ENCODE data around the gene MCM3AP. TPM values are rescaled to one million over a fixed set of nuclear protein-coding genes. Genes with fewer than 3 reads are reported as not detected.

MCM3AP gene
- total RNA-seq, 1 experiment from 2014 or later = 57.8 TPM

DNA sequence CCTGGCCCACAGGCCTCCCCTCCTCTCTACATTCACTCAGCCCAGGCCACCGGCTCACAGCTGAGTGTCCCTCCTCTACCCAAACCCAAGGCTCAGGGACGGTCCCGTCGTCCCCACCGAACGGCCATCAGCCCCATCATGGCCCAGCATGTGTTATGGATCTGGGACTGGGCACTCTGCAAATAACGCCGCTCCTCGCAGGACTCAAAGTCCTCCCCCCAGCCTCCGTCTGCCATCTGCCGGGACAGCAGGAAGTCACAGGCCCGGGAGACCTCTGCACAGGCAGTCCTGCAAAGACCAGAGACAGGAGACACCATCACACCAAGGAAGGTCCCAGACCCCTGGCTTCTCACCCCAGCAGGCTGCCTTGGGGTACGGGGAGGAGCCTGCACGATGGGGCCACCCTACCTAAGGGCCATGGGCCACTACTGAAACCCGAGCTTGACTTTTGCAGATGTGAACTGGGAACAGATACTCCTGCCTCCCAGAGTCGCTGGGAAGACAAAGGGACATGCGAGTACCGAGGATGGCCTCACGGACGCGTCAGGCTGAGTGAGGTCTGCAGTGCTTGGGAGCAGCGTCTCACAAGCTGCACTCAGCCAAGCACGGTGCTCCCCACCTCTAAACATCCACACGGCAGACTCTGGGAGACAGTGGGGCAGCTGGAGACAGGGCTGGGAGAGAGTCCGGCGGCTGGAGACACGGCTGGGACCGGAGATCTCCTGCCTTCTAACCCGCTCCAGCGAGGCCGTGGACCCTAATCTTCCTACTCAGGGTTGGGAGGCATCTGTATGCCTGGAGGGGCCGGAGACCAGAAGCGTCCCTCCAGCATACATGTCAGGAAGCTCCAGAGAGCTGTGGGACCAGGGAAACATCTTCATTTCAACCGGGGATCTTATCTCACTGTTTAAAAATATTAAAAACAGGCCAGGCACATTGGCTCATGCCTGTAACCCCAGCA, 90.8 kb downstream of the MCM3AP start:
- Histone ChIP-seq H2AFZ (no peak overlapping the region), H3K27me3 (ENCODE audit: insufficient read depth, low read depth) (no peaks in the 10 kb centered on the region), H3K9me3 (ENCODE audit: insufficient read depth, low read depth) (no peaks in the 10 kb centered on the region), H3K79me2 (ENCODE audit: low read depth) (no peaks in the 10 kb centered on the region), H3K36me3 (ENCODE audit: low read depth) (no peaks in the 10 kb centered on the region), H3K27ac (no peak overlapping the region), H3K4me2 (no peak overlapping the region), H3F3A (ENCODE audit: insufficient read depth, low read depth) (no peaks in the 10 kb centered on the region), H3K9me2 (ENCODE audit: insufficient read depth) (no peaks in the 10 kb centered on the region), H4K20me1 (ENCODE audit: insufficient read depth) (no peaks in the 10 kb centered on the region), H3K4me1 (replicated peaks; ENCODE audit: insufficient read depth) (no peaks in the 10 kb centered on the region), H3K4me3 (no peak overlapping the region)
- no TSS peak for BruUV-seq (replicated peaks)
- ChIA-PET POLR2A (ENCODE audit: unreplicated experiment) (no interaction called here), CTCF (no interaction called here)
- intact Hi-C loops (cut with micrococcal nuclease; ENCODE audit: unreplicated experiment) = no loop called here
- no peak for DNase-seq
- no peak for TF ChIP-seq EZH2 (IDR thresholded peaks at IDR 0.05; ENCODE audit: low read depth)
- TF ChIP-seq CTCF (conservative IDR thresholded peaks at IDR 0.05) = no peak

GRCh38 chr21:46193829-46194373, 91.5 kb downstream of the MCM3AP start:
- peaks cover 2% of the 10 kb centered on the region; the same call in 1 of the 2 replicates for H3F3A ChIP-seq (ENCODE audit: insufficient read depth, low read depth)
- ChIA-PET CTCF (no interaction called here), POLR2A (ENCODE audit: unreplicated experiment) (no interaction called here)
- no peak for DNase-seq
- H3K9me2 ChIP-seq (ENCODE audit: insufficient read depth) = no peaks in the 10 kb centered on the region
- H2AFZ ChIP-seq = no peak overlapping the region
- H4K20me1 ChIP-seq (ENCODE audit: insufficient read depth) = no peaks in the 10 kb centered on the region
- intact Hi-C loops (cut with micrococcal nuclease; ENCODE audit: unreplicated experiment) = no loop called here
- no peak overlapping the region for H3K4me2 ChIP-seq
- no peaks in the 10 kb centered on the region for H3K9me3 ChIP-seq (ENCODE audit: insufficient read depth, low read depth)
- TF ChIP-seq EZH2 (IDR thresholded peaks at IDR 0.05; ENCODE audit: low read depth) = no peak
- TF ChIP-seq CTCF (conservative IDR thresholded peaks at IDR 0.05) = no peak
- H3K27ac ChIP-seq = no peak overlapping the region
- peaks cover 5% of the 10 kb centered on the region for H3K4me1 ChIP-seq (replicated peaks; ENCODE audit: insufficient read depth)
- H3K27me3 ChIP-seq (ENCODE audit: insufficient read depth, low read depth) = no peaks in the 10 kb centered on the region
- H3K4me3 ChIP-seq = no peak overlapping the region
- H3K79me2 ChIP-seq (ENCODE audit: low read depth) = no peaks in the 10 kb centered on the region
- BruUV-seq (replicated peaks) = no TSS peak
- no peaks in the 10 kb centered on the region for H3K36me3 ChIP-seq (ENCODE audit: low read depth)

DNA sequence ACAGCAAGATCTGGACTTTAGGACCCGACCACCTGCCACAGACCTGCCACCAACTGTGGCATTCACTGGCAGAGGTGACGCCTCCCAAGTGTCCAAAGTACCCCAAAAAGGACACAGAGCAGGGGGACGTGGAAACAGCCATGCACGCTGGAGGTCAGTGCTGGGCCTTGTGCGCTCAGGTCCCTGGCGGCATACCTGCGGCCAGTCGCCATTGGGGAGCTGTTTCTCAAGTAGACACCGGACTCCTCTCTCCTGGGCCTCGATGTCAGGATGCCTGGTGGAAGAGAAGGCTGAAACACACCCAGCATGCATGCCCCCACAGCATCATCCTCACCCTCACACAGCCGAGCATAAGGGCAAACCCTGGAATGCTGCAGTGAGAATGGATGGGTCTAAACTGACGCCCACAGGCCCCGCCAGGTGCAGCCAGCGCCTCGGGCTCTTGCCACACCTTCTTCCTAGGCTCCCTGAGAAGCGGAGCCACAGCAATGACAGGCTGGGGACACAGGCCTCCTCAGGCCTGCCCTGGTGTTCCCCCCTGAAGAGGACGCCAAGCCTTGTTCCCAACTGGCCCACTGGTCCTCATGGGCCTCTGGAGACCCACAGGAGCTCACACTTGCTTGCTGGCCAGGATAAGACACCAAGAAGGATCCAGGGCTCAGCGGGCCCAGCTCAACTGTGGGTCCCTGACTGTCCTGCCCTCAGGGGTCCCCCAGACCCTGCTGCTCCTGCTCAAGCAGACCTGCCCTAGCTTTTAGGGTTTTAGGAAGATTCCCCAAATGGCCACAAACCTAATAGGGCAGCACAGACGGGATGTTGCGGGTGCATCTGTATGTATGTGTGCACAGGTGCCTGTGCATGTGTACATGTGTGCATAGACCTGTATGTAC, 93.5 kb downstream of the MCM3AP start:
- Histone ChIP-seq H3F3A (ENCODE audit: insufficient read depth, low read depth) (peaks cover 11% of the 10 kb centered on the region), H2AFZ (no peak overlapping the region), H3K4me1 (replicated peaks; ENCODE audit: insufficient read depth) (peaks cover 16% of the 10 kb centered on the region), H3K79me2 (ENCODE audit: low read depth) (no peaks in the 10 kb centered on the region), H3K27me3 (ENCODE audit: insufficient read depth, low read depth) (no peaks in the 10 kb centered on the region), H3K27ac (no peak overlapping the region), H3K9me3 (ENCODE audit: insufficient read depth, low read depth) (no peaks in the 10 kb centered on the region), H3K4me2 (no peak overlapping the region), H3K36me3 (ENCODE audit: low read depth) (no peaks in the 10 kb centered on the region), H3K4me3 (no peak overlapping the region), H3K9me2 (ENCODE audit: insufficient read depth) (no peaks in the 10 kb centered on the region), H4K20me1 (ENCODE audit: insufficient read depth) (peaks cover 3% of the 10 kb centered on the region; the same call in 1 of the 2 replicates)
- POLR2A ChIA-PET (ENCODE audit: unreplicated experiment) = no interaction called here
- DNase-seq = no peak
- intact Hi-C loops (cut with micrococcal nuclease; ENCODE audit: unreplicated experiment) = no loop called here
- TF ChIP-seq EZH2 (IDR thresholded peaks at IDR 0.05; ENCODE audit: low read depth) (no peak), CTCF (conservative IDR thresholded peaks at IDR 0.05) (no peak)
- no TSS peak for BruUV-seq (replicated peaks)
- CTCF ChIA-PET = no interaction called here
